Activated naive CD4-positive, alpha-beta T cell treated with Interleukin-2 at 50 U/mL for 16 hours (primary cell): ENCODE data around the gene COL23A1.

ENCODE experiments used
- DNase-seq: peaks from one replicate; pipeline ENCODE4 v3.0.0-alpha.2; 2020

COL23A1 gene

DNA sequence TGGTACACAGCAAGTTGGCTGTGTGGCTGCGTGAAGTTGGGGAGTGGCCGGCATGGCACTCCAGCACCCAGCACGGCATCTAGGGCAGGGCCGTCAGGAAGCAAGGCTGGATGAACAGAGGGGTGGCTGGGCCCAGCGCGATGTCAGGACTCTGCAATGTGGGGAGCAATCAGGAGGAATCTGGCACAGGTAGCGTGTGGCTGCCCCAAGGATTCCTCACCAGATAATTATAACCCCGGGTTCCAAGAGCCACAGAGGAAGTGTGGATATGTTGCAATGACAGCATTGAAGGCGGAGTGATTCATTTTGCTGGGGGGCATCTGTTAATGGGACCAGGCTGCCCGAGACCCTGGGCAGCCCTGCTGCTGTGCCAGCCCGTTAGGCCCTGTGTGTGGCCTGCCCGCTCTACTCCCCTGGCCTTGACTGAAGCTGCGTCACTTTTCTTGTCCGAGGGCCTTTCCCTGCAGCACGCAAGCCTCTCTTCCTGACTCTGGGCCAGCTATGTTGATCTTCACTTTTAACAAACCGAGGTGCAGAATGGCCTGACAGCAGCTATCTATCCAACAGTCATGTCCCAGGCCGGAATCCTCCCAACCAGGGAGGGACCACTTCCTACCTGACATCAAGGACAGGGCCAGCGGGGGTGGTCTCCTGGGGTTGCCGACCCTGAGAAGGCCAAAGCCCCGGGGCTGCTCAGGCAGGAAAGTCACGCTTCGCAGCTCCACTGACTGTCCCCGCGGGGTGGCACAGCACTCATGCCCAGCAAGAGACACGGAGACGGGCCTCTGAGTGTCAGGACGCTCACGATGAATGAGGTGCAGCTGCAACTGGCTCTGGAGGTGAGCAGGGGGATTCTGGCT, 239.6 kb downstream of the COL23A1 start:
- no peak for DNase-seq

DNA sequence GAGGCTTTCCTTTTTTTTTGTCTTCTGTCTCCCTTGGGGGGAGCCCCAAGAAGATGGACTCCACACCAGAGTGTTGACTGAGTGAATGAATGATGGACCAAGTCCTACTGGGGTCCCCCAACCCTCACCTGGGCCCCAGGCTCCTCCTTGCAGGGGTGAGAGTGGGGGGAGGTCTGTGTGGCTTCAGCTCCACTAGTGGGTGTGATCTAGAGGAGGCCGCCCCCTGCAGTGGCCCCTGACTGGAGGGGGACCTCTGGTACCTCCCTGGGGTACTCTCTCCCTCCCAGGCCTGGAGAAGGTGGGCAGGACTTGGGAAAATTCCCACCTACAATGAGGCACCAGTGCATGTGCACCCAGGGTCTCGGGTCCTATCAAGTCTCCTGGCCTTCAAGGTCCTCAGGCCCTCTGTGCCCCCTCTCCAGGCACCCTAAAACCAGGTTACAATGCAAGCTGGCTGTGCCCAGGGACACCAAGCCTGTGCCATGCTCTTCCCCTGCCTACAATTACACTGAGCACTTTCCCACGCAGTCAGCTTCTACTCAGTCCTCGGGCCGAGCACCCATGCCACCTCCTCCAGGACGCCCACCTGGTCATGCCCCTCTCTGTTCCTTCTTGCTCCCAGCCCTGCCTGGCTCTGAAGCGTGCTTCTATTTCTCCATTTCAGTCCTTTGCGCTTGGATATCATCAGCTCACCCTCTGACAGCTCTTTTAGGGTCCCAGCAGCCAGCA, 240.4 kb downstream of the COL23A1 start:
- no peak for DNase-seq

DNA sequence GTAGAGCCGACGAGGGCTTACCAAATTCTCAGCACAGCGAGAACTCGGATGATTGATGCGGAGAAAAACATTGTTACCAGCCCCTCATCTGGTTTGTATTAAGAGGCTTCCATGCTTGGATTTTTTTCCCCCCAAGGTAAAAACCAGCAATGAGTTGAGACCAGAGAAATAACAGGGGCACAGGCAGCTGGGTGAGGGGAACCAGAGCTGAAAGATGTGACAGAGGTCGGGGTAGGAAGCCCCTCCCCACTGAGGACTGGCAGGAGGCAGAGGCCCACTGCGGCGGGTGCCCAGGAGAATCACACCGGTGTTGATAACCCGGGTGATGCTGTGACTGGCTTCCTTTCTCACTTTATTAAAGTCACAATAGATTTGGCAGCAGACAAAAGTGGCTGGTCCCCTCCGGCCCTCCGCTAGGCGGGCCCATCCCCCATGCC, 241.1 kb downstream of the COL23A1 start:
- DNase-seq = no peak

DNA sequence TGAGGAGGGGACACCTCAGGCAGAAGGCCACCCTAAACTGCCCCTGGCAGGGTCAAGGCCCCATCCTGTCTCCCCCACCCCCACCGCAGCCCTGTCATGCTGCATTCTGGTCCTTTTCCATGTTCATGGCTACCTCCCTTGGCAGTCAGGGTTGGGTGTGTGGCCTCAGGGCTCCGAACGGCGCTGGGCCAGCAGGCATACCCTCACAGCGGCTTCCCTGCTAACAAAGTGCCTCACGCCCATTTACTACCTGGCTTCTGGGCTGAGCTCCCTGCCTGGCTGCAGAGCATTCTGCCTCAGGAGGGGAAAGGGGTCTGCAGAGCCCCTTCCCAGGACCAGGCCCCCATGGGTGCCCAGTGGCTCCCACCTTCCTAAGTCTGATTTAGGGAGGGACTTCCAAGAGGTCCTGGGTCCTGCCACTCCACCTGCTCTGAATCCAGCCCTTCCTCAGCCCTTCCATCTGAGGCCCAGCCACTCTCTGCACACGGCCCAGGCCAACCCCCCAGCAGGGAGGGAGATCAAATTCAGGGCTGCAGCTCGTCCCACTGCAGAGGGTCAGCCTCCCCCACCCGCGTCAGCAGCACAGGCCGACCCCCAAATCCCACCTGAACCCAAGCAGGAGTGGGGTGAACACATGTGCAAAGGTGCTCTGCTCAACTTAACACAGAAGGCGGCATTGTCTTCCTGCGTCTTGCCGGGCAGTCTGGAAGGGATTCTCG, 241.7 kb downstream of the COL23A1 start:
- DNase-seq = no peak

DNA sequence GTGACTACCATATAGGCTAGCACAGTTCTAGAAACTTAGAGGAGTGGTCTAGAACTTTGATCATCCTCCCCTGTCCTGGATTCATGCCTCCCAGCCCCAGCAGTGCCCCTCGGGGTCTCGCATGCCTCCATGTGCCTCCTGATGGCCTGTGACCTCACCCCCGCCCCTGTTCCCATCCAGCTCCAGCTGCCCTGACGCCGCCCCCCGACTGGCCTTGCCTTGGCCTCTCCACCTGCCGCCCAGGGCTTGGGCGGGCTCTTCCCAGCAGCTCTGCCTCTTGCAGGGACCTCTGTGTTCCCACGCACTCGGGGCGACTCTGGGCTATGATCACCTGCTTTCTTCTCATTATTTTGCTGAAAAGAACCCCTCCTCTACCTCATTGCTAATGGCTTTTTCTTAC, 242.2 kb downstream of the COL23A1 start:
- no peak for DNase-seq

DNA sequence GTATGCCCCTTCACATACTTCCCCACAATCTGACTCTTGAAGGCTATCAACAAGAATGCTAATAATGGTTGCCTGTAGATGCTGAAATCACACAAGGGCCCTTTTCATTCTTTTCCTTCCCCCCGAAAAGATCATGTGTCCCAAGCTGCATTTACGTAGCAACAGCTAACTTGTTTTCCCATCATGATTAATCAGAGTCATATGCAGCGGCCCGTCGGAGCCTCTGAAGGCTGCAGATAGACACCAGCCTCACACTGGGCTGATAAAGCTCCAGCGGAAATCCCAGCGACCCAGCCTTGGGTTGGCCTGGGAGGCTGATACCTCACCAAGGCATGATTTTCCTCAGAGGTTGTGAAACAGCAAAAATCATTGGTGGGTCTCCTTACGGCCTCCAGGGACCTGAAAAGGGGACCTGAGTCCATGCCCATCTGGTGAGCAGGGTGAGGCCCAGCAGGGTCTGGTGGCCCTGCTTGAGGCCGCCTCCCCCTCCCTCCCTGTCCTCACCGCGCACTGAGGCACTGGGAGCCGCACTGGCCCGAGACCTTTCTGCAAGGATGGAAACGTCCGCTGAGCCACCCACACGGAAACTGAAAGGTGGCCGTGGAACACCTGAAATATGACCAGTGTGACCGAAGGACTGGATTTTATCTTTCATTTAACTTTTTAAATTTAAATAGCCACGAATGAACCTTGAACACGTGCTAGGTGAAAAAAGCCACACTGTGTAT, 243.4 kb downstream of the COL23A1 start:
- DNase-seq = no peak

DNA sequence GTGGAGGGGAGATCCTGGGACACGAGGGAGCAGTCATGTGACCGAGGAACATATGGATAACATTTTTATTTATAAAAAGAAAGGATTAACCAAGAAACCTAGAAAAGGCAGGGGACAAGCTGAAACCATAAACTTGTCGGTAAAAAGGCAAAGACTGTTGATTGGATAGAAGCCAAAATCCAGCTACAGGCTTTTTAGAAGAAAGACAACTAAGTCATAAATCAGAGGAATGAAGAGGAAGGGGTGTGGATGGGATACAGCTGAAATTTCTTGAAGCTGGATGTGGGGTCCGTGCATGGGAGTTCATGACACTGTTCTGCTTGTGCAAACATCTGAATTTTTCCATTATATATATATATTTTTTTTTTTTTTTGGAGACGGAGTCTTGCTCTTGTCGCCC, 246.9 kb downstream of the COL23A1 start:
- DNase-seq = no peak

DNA sequence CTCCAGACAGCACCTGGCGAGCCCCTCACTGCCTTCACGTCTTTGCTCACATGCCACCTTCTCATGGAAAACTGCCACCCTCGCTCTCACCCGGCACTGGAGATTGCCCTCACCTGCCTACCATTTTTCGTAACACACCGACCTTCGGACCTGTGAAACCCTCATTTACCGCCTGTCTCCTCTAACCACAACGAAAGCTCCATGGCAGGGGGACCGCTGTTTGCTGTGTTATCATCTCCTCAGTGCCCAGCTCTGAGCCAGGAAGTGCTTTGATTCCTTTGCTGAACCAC, 248.4 kb downstream of the COL23A1 start:
- DNase-seq = no peak

DNA sequence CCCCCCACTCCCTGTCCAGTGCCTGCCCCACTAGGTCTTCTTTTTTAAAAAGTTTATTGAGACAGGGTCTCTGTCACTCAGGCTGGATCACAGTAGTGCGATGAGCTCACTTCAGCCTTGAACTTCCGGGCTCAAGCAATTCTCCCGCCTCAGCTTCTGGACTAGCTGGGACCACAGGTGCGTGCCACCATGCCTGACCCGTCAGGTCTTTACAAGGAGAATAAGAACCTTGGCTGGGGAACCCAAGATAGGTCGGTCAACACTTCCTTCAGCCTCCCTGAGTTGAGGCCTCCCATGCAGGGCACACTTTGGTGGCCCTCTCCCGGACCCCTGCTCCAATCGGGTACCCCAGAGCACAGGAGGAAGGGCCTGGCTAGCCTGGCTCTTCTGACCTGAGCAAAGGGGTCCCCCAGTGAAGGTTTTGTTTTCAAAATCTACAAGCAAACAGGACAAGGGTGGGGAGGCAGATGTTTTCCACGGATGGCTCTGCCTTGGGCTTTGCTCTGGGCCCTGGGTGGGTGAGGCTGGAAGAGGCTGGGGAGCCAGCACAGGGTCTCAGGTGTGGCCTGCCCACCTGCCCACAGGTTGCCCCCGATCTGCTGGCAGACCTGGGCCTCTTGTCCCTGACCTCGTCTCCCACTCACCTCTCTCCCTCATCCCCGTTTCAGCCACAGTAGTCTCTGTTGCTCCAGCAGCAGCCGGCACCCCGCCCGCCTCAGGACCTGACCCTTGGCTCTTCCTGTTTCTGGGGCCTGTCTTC, 248.9 kb downstream of the COL23A1 start:
- DNase-seq = no peak

DNA sequence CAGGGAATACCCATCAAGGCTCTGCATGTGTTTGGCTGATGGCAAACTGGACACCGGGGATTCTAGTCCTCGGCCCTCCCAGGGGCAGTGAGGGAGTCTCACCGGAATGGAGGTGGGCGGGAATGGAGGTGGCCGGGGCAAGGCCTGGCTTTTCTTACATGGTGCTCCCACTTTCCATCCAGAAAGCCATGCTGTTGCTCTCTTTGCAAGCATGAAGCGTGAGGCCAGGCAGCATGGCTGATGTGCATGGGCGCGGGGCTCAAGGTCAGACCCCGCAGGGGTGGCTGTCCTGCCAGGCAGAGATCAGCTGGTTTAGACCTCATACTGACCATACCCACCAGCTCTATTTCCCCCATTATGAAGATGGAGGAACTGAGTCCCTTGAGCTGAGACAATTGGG, 249.6 kb downstream of the COL23A1 start:
- DNase-seq = no peak

DNA sequence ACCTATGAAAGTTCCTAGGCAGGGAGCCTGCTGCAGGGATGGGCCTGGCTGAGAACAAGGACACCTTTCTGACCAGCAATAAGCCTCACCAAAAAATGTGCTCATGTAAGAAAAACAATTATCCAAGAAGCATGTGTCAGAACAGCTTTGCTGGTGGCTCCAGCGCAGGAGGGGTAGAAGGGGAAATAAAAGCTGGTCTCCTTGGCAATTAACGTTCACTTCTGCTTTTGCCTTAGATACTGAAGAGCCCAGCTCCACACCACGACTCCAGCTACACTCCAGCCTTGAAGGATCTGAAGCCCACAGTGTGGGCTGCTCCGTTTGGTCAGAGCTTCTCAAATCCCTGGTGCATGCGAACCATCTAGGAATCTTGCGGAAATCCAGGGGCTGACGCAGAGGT, 250.0 kb downstream of the COL23A1 start:
- DNase-seq = no peak

DNA sequence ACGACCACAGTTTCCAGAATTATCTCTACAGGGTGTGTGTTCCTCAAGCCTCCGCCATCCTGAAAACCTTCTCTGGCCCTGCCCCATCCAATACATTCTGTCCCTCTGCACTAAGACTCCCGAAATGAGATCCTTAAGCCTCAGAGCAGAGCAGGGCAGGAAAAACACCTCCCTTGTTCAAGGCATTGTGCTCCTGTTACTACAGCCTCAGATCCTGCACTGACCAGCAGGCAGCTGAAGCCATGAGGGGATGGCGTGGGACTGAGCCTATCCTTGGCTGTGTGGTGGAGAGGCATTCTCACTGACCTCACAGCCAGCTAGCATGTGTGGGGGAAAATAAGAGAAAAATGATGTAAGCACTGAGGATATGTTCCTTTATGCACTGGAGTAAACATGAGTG, 250.9 kb downstream of the COL23A1 start:
- DNase-seq = no peak

DNA sequence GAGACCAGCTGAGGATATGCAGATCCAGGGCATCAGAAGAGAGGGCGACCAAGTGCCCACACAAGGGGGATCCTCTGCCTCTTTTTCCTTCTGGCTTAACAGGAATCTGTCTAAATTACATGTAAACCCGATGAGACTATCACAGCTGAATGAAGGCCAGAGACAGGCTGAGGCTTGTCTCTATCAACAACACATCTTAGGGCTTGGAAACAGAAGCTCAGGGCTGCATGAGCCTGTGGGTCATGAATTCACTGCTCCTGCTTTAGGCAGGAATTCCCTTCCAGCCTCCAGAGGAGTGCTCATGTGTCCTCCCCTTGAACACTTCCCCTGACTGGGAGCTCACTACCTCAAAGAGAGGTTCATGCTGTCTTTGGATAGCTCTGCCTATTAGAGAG, 251.4 kb downstream of the COL23A1 start:
- DNase-seq = no peak

DNA sequence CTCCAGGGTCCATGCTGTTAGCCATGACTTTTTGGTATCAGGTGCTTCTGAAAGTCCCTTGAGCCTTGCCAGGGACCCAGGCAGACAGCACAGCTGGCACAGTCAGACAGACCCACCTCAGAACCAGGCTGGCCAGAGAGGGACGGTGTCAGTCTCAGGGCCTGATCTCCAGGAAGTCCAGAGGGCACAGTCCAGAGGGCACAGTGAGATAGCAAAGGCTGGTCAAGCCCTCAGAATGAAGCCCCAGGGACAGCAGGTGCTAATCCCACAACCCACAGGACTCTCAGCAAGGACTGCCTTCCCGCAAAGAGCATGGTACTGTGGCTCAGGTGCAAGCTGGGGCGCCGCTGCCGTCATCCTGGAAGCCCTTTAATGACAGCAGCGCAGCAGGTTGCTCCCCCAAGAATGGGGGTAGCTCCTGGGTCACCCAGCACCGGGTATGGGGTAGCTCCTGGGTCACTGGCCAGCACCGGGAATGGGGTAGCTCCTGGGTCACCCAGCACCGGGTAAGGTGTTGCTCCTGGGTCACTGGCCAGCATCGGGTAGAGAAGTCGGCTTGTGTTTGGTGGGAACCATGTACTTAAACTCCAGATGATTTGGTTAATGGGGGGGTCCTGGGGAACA, 252.0 kb downstream of the COL23A1 start:
- DNase-seq = no peak

DNA sequence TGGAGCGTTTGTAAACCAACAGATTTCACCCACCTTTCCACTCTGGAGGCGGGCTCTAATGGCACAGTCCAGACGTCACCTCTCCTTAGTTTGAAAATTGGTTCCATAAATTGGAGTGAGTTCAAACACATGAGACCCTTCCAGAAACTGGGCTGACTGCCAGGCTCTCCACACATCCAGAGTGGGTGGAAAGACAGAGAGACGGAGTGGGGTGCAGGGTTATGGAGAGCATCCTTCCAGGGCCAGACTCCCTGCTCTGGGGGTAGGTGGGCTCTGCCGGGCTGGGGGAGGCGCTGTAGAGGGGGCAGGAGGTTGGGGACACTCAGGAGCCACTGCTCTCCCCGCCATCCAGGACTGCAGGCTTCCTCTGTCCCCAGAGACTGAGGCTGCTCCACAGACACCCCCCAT, 252.9 kb downstream of the COL23A1 start:
- no peak for DNase-seq

DNA sequence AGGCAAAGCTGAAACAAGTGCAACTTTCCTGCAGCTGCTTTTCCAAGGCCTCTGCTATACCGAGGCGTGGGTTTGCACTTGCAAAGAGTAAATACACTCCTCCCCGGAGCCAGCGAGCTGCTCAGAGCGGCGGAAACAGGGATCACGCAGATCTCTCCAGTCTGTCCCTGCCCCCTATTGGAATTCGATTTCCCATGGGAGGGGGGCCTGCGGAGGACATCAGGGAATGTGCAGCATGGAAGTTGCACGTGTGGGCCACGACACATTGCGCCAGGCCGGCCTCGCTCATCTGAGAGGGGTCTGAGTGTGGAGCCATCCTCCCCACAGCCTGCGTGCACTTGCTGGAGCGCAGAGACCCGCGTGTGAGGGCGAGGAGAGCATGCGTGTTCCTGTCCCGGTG, 253.3 kb downstream of the COL23A1 start:
- no peak for DNase-seq

DNA sequence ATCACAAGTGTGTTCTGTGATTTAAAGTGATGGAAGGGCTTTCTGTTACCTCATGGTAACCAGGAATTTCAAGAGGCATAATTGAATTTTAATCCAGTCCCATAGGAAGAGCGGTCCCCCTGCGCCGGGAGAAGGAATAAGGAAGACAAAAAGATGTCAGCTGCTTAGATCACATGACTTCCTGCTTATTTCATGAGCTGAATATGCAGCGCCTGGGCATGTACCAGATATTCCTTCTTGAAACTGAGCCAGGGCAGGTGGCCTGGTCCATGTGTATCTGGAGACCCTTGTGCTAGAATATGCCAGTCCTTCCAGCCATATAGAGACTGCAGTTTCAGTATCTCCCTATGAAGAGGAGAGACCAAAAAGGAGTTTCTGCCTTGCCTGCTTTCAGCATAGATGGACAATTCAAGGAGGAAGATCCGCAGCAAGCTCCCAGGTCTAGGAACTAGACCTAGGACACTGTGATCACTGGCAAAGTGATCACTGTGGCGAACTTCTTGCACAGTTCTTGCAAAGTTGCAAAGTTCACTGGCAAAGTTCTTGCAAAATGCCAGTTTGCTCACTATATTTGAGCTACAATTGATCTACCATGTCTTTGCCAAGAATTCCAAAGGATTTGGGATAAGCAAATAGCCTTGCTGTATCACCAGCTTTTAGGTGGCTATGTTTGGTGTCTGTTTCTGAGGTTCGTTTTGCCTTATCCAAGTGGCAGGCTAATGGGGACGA, 254.7 kb downstream of the COL23A1 start:
- DNase-seq = no peak

DNA sequence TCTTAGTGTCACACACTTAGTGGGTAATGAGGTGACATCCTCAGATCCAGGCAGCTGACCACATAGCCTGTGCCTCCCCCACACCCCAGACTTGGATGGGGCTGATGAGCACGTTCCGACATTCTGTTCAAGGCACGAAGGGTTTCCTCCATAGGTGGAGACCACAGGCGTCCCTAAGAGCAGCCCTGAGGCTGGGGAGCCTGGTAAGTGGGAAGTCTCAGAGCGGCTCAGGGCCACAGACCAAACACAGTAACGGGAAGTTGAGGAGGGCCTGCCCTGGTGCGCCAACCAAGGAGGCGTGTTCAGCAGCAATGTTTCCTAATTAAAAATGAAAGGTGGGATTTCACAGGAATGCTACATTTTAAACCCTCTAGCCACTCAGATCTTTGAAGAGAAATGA, 255.3 kb downstream of the COL23A1 start:
- no peak for DNase-seq

DNA sequence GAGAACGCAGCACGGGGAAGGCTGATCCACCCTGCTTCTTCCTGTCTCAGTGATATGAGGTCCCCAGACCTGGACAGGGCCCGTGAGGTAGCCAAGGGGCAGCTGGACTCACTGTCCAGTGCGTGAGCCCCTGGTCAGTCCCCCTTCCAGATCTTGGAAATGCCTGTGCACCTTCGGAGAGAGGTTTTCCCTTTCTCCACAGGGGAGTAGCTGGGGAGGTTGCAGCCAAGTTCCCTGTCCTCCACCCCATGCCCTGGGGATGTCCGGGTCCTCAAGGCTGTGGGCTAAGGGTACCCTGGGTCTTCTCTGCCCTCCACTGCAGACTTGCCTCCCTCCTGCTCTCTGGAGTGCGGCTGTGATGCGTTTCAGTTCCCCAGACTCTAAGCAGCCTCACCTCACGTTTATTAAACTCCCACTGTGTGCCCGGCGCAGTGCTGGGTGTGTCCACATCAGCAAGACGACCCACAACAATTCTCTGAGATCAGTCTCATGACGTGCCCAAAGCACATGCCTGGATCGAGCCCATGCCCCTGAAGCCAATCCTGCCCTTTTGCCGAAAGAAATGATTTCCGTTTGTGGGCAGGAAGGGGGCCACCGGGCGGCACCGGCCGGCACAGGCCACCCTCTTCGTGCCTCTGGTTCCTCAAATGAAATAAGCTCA, 256.2 kb downstream of the COL23A1 start:
- no peak for DNase-seq

DNA sequence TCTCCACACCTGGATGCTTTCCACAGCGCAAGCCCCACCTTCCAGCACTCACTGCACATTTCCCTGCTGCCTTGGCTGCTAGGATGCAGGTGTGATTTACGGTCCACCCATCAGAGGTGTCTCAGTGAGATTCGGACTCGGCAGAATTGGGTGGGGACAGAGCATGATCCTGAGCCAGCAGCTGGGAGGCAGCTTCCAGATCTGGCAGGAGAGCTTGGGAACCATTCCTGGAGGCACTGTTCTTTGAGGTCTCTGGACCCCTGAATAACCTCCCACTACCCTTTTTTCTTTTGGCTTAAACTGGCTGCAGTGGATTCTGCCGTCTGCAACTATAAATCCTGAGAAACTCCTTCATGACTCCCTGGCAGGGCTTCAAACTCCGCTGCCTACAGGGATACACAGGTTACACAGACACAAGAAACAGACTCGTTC, 258.0 kb downstream of the COL23A1 start:
- no peak for DNase-seq
